CD4-positive, alpha-beta T cell treated with Interleukin-15 for 1 hour (primary cell): ENCODE measurements around the gene NEK3.
"Not testable (repeated sequence)": the region's sequence is repeated elsewhere in the genome, so short reads cannot be mapped to it uniquely, and the experiment has no call there.

Experiments used
- DNase-seq: peaks from one replicate; pipeline ENCODE4 v3.0.0-alpha.2; 2020

The NEK3 gene

GRCh38 chr13:52112591-52112990 lies 46.8 kb downstream of the NEK3 start:
- no peak for DNase-seq

GRCh38 chr13:52109116-52109670 lies 50.2 kb downstream of the NEK3 start:
- DNase-seq: no peak

- no peak for DNase-seq
Measured at GRCh38 chr13:52105841-52106240, 53.6 kb downstream of the NEK3 start.

GRCh38 chr13:52104624-52105023 lies 54.8 kb downstream of the NEK3 start:
- DNase-seq: no peak

- DNase-seq: no peak
Measured at GRCh38 chr13:52103386-52103785, 56.0 kb downstream of the NEK3 start.

GRCh38 chr13:52102423-52102822 lies 57.0 kb downstream of the NEK3 start:
- not testable (repeated sequence) for DNase-seq

GRCh38 chr13:52097197-52097596 lies 62.2 kb downstream of the NEK3 start:
- no peak for DNase-seq

GRCh38 chr13:52096748-52097147 lies 62.6 kb downstream of the NEK3 start:
- no peak for DNase-seq

- no peak for DNase-seq
Measured at GRCh38 chr13:52096062-52096461, 63.3 kb downstream of the NEK3 start.

GRCh38 chr13:52092087-52092486 lies 67.3 kb downstream of the NEK3 start:
- no peak for DNase-seq

- DNase-seq: no peak
Measured at GRCh38 chr13:52091473-52091872, 67.9 kb downstream of the NEK3 start.

GRCh38 chr13:52085421-52085820 lies 74.0 kb downstream of the NEK3 start:
- DNase-seq: no peak

GRCh38 chr13:52084981-52085380 lies 74.4 kb downstream of the NEK3 start:
- DNase-seq: not testable (repeated sequence)
